Stimulated activated CD8-positive, alpha-beta memory T cell treated with anti-CD3 and anti-CD28 coated beads, Interleukin-4, amount 100 ng/mL, for 48 hours (primary cell): ENCODE results near the gene CRYBG1.

Experiments used
- DNase-seq: peaks from one replicate; pipeline ENCODE4 v3.0.0-alpha.2; 2020

CRYBG1 gene, protein sequence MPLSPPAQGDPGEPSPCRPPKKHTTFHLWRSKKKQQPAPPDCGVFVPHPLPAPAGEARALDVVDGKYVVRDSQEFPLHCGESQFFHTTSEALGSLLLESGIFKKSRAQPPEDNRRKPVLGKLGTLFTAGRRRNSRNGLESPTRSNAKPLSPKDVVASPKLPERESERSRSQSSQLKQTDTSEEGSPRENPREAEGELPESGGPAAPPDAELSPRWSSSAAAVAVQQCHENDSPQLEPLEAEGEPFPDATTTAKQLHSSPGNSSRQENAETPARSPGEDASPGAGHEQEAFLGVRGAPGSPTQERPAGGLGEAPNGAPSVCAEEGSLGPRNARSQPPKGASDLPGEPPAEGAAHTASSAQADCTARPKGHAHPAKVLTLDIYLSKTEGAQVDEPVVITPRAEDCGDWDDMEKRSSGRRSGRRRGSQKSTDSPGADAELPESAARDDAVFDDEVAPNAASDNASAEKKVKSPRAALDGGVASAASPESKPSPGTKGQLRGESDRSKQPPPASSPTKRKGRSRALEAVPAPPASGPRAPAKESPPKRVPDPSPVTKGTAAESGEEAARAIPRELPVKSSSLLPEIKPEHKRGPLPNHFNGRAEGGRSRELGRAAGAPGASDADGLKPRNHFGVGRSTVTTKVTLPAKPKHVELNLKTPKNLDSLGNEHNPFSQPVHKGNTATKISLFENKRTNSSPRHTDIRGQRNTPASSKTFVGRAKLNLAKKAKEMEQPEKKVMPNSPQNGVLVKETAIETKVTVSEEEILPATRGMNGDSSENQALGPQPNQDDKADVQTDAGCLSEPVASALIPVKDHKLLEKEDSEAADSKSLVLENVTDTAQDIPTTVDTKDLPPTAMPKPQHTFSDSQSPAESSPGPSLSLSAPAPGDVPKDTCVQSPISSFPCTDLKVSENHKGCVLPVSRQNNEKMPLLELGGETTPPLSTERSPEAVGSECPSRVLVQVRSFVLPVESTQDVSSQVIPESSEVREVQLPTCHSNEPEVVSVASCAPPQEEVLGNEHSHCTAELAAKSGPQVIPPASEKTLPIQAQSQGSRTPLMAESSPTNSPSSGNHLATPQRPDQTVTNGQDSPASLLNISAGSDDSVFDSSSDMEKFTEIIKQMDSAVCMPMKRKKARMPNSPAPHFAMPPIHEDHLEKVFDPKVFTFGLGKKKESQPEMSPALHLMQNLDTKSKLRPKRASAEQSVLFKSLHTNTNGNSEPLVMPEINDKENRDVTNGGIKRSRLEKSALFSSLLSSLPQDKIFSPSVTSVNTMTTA (N-terminal part only)

DNA sequence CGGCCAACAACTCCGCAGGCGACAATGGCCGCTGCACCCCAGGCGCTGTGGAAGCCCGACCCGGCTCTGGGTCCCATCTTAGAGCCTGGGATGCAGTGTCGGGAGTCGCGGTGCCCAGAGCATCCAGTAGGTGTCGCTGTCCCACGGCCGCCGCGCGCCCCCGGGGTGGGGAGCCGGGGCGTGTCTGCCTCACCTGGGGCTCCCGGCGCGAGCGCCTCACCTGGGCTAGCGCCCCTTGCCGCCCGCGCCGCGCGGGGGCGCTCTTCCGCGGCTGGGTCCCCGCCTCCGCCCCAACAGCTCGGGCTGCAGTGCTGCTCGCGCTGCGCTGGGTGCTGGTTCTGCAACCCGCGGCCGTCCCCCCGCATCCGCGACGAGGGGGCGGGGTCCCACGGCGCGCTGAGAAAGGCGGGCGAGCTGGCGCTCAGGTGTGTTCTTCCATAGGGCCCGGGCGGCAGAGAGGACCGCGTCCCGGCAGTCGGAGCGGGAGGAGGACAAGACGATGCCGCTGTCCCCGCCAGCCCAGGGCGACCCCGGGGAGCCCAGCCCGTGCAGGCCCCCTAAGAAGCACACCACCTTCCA, at the start of gene CRYBG1:
Gene CRYBG1, plus strand, starts transcription at position 308 of the 579 bp plus-strand sequence. Its CDS starts 192 bp downstream, at position 500.
- DNase-seq: peak; percentile 87

DNA sequence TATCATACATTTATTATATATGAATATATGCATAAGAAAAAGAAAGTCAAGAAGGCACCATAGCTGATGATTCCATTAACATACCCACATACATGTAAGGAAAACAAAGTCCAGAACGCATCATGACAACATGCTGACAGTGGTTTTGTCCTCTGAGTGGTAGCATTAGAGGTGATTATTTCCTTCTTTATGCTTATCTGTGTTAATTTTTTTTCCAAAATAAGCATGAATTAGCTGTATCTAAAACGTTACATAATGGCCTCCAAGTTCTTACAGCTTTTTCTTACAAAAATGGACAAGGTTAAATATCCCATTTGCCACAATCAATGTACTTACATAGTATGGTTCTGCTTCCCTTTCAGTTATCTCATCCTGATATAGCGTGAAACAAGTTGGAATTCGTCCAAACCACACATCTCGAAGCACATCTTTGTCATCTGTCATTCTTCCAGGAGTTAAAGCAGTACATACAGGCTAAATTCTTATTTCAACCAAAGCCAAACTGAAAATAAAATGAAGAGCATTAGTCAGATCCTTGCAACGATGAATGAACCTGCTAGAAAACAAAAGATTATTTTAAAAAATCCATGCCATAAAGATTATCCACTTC, 44.6 kb upstream of the CRYBG1 start:
- DNase-seq: no peak

DNA sequence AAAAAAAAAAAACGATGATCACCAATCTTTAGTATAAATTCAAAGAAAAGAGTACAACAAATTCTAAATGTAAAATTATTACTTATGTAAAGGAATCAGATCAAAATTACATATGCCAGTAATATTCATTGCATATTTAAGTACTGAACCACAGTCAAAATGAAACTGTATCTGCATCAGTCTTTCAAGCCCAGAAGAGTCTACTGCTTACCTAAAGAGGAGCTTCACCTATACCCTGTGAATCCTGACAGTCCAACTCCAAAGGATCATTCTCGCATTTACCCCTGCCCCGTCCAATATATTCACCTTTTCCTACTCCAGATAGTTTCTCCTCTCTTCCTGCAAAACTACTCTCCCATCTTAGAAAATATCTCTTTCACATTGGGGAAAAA, 44.1 kb upstream of the CRYBG1 start:
- no peak for DNase-seq

DNA sequence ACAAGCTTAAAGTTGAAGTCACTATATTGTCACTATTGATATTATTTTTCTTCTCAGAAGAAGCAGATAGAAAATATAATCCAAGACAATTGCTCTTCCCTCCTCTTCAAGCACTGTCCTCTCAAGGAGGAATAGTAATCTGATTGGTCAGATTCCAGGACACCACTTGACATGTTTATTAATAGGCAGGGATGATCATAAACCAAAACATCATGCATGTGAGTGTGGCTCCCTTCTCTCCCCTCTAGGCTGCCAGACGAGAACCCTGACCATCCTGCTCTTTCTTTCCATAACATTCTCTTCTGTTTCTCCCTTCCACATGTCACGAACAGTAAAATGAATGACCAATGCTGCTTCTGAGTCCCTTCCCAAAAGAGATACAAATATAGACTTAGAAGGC, 42.5 kb upstream of the CRYBG1 start:
- no peak for DNase-seq

DNA sequence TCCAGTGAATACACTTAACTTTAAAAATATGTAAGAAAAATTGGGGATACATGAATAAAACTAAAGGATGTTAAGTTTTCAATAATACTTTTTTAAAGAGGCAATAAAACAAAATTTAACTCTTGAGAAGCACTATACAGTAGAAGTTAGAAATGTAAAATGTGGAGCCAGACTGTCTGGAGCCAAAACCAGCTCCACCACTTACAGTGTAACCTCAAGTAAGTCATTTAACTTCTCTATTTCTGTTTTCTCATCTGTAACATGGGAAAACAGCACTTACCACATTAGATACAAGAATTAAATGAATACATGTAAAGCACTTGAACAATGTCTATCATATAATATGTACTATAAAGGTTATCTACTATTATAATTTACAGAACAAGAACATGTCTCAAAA, 41.7 kb upstream of the CRYBG1 start:
- DNase-seq: no peak

DNA sequence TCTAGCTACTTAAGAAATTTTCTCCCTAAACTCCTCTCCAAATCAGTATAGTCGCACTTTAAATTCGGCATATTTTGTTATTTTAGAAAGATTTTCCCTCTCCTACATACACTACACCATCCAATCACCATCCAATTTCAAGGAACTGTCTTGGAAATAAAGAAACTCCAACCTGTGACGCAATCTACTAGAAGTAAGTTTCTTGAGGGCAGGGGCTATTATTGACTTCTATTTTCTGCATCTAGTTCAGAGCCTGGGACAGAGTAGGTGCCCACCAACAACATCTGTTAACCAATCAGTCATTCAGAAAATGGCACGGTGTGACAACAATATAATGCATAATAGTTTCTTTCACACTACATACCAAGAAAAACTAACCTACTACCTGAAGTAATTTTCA, 38.6 kb upstream of the CRYBG1 start:
- DNase-seq: no peak

DNA sequence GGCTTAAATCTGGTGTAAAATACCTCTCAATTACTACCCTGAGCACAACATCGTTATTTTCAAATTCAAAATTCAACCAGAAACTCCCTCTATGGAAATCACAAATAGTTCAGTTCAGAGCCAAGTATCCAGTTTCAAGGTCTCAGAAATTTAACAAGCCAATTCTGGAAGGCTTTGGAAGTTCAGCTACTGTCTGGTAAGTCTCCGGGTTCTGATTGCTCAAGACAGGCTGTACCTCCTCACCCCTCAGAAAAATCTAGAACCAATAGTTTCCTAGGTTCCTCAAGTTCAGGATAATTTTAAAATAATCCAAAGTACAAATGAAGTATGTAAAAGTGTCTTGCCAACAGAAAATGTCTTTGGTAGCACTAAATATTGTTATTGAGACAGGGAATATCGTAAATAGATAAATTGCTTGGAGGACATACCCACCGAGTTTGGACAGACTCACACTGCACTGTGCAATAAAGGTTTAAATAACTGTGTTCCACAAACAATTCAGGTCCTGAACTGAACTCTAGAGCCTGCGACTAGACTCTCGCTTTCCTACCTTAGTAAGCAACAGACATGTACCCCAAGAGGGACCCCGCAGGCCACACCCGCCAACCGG, 35.7 kb upstream of the CRYBG1 start:
- no peak for DNase-seq

DNA sequence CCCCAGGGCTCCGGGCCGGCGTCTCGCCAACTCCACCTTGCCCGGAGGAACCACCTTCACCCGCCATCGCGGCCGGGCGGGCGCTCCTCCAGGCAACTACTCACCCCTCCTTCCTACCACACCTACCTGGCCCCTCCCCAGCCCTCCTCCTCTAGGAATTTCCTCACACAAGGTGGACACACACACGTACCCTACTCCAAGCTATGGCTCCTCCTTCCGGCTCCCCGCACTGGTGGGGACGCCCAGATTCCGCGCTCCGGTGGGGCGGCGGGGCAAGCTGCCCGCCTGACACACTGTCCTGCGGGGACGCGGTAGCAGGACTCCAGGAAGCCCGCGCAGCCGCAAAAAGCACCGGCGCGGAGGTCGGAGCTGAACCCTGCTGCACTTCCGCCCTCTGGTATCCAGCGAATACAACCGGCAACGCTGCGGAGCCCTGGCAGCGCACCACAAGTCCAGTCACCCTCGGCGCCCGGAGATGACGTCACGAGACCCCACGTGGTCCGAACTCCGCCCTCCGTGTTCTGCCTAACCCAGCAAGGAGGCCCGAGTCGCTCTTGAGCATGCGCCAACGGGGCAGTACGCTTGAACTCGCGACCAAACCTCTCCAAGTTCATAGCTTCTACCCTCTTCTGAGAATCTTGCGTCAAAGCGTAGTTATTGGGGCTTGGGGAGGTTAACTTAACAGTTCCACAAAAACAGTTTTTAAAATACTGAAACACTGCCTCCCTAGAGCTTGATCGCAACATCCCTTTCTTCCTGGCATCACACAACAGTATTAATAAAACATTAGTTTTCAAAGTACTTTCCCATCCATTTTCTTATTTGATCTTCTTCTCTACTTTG, 35.0 kb upstream of the CRYBG1 start, which contains the start of gene ATG5:
Gene ATG5, minus strand, starts transcription at position 425 of the 843 bp plus-strand sequence. CDS start 9,552 bp downstream, outside the sequence.
- peak; percentile 100 for DNase-seq

DNA sequence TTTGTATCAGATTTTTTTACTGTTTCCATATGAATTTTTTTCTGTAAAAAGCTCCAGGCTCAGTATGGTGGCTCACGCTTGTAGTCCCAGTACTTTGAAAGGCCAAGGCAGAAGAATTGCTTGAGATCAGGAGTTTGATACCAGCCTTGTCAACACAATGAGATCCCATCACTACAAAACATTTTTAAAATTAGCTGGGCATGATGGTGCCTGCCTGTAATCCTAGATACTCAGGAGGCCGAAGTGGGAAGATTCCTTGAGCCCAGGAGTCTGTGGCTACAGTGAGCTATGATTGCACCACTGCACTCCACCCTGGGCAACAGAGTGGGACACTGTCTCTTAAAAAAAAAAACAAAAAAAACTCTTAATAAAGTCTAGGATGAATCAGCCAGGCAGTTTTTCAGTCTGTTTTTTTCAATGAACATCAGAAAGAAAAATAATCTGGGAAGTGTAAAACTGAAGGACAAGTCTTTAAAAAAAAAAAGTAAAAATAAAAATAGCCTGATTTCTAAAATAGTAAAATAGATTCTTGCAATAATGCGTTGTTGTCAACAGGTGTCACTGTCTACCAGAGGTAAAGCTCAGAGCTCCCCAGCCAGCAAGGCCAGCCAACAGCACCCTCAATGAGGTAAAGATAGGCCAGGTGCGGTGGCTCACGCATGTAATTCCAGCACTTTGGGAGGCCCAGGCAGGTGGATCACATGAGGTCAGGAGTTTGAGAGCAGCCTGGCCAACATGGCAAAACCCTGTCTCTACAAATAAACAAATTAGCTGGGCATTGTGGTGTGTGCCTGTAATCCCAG, 25.7 kb upstream of the CRYBG1 start:
- peak; percentile 58 for DNase-seq

DNA sequence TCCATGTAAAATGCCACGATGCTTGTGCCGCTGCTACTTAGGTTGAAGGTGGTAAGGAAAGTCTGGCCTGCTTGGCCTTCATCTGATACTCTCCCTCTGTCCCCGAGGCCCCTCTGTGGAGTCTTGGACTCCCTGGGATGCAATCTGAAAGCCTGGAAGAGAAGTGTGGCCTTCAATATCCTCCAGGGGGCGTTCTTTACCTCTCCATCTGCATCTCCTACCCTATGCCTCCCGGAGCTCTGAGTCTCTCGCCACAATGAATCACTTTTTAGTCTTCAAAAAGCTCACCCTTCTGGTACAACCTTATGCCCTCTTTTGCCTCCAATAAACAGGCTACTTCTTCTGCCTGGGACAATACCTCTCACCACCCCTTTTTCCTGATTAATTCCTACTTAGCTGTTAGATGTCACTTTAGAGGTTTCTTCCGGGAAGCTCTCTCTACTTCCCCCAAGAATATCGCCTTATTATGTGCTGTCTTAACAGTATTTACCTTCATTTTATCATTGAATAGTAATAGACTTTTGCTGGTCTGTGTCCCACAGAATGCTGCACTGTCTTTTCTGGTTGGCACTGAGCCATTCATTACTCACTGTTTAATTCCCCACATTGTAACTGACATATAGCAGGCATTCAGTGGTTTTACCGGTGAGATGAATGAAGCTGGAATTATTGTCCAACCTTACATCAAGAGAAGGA, 21.0 kb upstream of the CRYBG1 start:
- DNase-seq: peak; percentile 53

DNA sequence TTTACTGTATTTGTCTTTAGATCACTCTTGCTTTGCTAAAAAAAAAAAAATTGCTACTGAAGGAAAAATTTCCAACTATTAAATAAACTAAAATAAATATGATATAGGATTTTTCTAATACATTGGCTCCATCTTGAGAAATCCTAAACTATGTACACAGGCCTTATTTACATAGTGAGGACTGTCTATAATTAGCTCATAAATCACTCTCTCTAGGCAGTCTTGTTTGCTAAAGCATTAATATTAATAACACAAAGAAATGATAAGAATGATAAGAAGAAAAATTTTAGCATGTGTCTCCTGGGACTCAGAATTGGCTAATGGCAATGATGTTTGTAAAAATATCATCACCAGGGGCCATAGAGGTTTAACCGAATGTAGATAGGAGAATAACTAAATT, 13.3 kb upstream of the CRYBG1 start:
- DNase-seq: no peak

DNA sequence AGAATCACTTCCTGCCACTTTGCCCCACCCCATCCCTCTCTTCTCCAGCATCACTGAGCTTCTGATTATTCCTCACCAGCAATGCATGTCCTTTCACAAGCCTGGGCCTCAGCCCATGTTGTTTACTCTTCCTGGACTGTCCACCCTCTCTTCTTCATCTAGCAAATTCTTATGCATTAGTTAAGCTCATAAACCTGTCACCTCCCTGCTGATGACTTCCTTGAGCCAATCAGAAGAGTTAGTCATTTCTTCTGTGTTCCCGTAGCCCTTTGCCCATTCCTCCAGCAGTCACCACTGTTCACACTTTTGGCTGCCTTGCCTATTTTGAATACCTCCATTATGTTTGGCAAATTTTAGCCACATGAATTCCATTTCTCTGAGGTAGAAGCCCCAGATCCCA, 4.1 kb upstream of the CRYBG1 start:
- no peak for DNase-seq

DNA sequence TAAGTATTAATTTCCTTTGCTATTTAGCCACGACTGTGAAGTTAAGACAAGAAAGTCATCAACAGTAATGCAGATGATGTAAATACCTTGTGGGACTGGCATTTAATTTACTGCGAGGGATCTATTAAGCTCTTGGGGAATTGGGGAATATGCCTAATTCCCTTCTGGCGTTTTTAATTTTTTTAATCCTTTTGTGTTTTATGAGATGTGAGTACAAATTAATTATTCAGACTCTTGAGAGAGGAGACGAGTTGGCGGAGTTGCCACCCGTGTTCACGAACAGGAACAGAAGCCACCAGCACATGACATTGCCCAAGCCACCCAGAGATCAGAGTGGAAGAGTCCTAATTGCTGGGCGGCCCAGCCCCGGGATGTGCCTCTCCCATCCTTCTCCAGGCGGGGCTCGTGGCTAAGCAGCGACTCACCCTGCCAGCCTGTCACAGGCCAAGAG, 533 bp upstream of the CRYBG1 start:
- no peak for DNase-seq

DNA sequence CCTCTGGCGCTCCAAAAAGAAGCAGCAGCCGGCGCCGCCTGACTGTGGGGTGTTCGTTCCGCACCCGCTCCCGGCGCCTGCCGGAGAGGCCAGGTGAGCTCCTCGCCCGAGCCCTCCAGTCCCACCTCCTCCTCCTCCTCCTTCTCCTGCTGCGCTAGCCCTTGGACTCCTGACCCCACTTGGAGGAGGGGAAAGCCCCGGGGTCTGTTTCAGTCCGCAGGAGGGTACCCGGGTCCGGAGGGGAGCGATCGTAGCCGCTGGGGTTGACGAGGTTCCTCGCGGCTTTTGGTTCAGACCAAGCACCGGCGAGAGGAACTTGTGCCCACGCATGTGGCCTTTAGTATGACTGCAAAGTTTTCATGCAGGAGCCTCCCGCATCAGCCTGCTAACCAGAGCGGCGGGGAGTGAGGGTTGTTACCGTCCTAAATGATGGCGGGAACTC, 493 bp downstream of the CRYBG1 start:
- DNase-seq: peak; percentile 60

DNA sequence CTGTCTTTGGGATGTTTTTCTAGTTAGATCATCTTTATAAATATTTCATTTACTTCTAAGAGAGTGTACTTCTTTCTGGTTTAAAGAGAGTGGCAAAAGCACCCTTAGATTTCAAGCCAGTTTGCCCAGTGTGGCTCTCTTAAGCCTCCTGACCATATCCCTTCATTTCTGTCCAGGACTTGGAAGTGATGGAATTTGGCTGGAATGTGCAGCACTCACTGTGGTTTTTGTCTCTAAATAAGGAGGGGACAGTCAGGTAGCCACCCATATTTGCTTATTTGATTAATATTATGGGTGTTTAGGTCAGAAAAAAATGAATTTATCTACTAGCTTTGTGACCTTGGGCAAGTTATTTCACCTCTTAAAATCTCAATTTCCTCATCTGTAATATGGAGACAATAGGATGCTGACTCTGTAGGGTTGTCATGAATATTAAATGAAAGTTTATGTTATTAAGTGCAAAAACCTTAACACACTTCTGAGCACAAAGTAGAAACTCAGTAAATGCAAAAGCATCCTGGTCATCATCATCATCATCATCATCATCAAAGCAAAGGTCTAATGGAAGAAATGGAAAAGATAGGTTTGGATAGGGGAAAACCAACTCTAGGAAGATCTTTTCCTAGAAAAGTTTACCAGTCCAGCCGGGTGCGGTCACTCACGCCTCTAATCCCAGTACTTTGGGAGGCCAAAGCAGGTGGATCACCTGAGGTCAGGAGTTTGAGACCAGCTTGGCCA, 3.1 kb downstream of the CRYBG1 start:
- no peak for DNase-seq

DNA sequence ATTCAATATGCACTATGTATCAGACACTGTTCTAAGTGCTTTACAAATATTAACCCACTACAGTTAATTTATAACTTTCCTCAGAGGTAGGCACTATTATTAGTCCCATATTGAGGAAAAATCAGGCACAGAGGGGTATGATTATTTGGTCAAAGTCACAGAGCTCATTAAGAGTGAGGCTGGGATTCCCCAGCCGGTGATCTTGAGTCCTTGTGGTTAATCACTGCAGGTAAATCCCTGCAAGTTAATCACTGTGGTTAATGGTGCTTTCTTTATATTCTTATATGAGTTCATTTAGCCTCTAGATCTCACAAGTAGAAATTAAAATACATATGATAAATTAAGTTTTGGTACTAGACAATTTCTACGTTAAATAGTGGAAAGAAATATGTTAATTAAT, 9.2 kb downstream of the CRYBG1 start:
- no peak for DNase-seq

DNA sequence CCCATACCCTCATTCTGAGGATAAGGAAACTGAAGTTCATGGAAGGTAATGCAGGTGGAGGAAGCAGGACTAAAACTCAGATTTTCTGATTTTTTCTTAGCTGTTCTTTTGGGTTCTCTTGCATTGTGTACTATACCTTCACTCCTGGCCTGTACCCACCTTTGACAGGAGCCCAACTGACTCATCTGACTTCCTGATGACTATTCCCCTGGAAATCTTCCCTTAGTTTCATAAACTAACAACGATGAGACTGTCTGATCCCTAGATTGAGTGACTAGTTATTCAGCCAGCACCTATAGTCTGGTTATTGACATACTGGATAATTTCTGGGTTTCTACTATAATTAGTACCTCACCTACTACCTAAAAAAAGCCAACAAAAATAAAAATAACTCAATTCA, 10.1 kb downstream of the CRYBG1 start:
- DNase-seq: no peak

DNA sequence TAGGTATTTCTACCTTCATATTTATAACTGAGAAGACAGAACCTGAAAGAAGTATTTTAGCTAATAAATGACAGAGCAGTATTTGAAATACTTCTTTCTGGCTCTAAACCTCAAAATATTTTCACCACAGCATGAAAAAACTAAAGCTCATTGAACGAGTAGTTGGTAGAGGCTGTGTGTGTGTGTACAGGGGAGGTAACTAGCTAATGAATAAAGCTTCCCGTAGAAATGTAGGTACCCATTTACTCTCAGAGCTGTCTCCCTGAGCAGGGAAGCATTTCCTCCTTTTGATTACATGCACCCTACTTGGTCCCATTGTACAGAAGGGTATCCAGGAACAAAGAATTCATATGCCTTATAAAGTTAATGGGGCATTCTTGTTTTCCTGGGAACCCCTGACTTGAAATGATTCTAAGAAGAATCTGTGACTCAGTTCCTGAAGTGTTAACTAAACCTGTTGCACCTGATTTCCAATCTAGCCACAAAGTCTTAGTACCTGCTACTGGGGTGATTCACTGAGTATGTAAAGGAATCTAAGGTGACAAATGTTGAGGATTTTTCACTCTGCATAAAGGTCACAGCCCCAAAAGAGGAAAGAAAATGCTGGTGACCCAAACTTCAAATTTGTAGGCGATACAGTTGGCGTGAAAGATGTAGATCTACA, 12.5 kb downstream of the CRYBG1 start:
- no peak for DNase-seq
